Measurements from ENCODE around the gene FLT4. TPM values are rescaled to one million over a fixed set of nuclear protein-coding genes. Genes with fewer than 3 reads are reported as not detected.
"Not testable (repeated sequence)": the region's sequence is repeated elsewhere in the genome, so short reads cannot be mapped to it uniquely, and the experiment has no call there.

Gene FLT4
- total RNA-seq, 2 experiments from 2014 or later, result 1.7 to 2.8 TPM

DNA sequence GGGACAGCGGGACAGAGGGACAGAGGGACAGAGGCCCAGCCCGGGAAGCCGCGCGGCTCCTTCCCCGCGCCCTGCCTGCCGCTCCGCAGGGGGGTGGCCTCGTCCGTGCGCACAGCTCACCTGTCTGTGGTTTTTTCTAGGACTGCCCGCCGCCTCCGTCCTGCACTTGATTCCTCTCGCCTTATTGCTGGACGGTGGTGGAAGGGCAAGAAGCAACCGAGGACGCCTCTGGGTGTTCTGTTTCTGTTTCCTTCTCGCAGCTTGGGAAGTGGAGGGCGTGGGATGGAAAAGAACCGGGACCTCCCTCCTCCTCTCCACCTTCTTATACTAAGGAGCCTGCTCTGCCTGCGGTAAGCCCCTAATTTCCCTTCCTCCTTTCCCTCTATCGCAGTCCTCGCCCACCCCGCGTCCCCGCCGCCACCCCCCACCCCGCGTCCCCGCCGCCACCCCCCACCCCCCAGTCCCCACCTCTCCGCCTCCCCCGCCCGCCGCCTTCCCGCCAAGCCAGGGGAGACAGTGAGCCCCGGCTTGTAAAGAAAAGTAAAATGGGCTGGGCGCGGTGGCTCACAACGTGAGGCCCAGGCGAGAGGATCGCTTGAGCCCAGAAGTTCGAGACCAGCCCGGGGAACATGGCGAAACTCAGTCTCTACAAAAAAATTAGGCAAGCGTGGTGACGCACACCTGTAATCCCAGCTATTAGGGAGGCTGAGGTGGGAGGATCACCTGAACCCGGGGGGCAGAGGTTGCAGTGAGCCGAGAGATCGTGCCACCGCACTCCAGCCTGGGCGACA lies 9.6 kb upstream of the FLT4 start:
- Mint-ChIP-seq H3K9me3 (ENCODE audit: low read depth) (no peaks in the 10 kb centered on the region), H3K27ac (no peak overlapping the region), H3K27me3 (peaks cover 45% of the 10 kb centered on the region), H3K36me3 (no peaks in the 10 kb centered on the region), H3K4me1 (peaks cover 2% of the 10 kb centered on the region), H3K4me3 (no peak overlapping the region)
- no peak for ATAC-seq
- DNase-seq, result no peak
- CTCF ChIA-PET, result interaction anchor here (1.3 kb wide), 1 partner anchor 14 kb away, joined by 3 read pairs; no protein-coding TSS in a partner anchor

DNA sequence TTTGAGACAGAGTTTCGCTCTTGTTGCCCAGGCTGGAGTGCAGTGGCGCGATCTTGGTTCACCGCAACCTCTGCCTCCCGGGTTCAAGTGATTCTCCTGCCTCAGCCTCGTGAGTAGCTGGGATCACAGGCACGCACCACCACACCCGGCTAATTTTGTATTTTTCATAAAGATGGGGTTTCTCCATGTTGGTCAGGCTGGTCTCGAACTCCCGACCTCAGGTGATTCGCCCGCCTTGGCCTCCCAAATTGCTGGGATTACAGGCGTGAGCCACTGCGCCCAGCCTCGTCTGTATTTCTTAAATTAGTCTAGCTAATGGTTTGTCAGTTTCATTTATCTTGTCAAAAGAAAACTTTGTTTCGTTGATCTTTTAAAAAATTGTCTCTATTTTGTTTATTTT lies 5.8 kb upstream of the FLT4 start:
- ATAC-seq; H3K36me3 Mint-ChIP-seq; DNase-seq; H3K9me3 Mint-ChIP-seq (ENCODE audit: low read depth); H3K27ac Mint-ChIP-seq; H3K4me1 Mint-ChIP-seq; CTCF ChIA-PET; H3K4me3 Mint-ChIP-seq: not testable (repeated sequence)
- H3K27me3 Mint-ChIP-seq, result peaks cover 57% of the 10 kb centered on the region

DNA sequence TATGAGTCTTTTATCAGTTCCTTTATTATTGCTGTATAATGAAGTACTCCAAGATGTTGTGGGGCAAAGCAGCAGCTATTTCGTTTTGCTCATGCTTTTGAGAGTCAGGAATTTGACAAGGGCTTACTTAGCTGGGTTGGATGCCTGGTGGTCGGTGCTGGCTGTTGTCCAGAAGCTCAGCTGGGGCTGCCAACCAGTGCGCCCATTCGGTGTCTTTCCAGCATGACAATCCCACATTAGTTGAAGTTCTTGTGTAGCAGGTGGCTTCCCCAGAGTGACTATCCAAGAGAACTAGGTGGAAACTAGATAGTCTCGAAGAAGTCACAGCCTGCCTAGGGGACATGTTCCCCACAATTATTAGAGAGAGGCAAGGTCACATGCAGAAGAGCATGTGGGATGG lies 3.4 kb upstream of the FLT4 start:
- no peak for DNase-seq
- ATAC-seq, result no peak
- Mint-ChIP-seq H3K27me3 (peaks cover 59% of the 10 kb centered on the region), H3K27ac (no peak overlapping the region), H3K36me3 (no peaks in the 10 kb centered on the region), H3K4me3 (no peak overlapping the region), H3K4me1 (peaks cover 9% of the 10 kb centered on the region), H3K9me3 (ENCODE audit: low read depth) (no peaks in the 10 kb centered on the region)
- CTCF ChIA-PET, result no interaction called here

DNA sequence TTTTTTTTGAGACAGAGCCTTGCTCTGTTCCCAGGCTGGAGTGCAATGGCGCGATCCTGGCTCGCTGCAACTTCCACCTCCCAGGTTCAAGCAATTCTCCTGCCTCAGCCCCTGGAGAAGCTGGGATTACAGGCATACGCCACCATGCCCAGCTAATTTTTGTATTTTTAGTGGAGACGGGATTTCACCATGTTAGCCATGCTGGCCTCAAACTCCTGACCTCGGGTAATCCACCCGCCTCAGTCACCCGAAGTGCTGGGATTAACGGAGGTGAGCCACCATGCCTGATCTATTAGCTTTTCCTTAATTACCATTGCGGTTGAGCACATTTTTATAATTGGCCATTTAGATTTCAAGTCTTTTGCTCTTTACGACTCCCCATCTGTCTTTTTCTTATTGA lies 2.9 kb upstream of the FLT4 start:
- CTCF ChIA-PET, result interaction anchor here (2.1 kb wide), 1 partner anchor 66 kb away, joined by 12 read pairs; no protein-coding TSS in a partner anchor
- no peak for DNase-seq
- Mint-ChIP-seq H3K9me3 (ENCODE audit: low read depth) (no peaks in the 10 kb centered on the region), H3K4me1 (peaks cover 9% of the 10 kb centered on the region), H3K27ac (no peak overlapping the region), H3K36me3 (no peaks in the 10 kb centered on the region), H3K27me3 (peaks cover 63% of the 10 kb centered on the region), H3K4me3 (no peak overlapping the region)
- ATAC-seq, result no peak

DNA sequence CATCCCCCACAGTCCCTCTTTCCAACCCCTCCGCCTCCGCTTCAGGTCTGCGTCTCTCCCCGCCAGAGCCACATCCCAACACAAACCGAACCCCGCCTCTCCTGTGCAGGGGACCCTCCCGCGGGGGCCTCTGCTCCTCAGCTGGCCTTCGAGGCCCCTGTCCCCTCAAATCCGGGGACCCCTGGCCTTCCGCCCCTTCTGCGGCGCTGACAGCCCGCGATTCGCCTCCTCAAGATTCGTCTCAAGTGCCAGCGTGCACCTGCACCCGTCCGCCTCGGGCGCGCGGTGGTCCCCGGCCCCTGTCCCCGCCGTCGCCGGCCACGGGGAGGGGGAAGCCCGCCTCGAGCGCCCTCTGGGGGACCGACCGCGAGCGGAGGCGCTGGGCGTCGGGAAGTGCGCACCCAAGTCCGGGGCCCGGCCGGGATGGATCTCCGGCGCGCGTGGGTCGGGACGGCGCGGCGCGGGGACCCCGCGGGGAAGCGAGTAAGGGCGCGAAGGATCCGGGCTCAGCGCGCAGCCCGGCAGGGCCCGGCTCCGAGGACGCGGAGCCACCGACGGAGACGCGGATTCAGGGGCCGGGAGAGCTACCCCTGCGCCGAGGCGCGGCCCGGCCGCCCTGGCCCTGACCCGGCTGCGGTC lies 623 bp downstream of the FLT4 start:
- H3K4me3 Mint-ChIP-seq, result peak overlapping the region; percentile 41
- H3K27me3 Mint-ChIP-seq, result peaks cover 52% of the 10 kb centered on the region
- H3K4me1 Mint-ChIP-seq, result peaks cover 9% of the 10 kb centered on the region
- H3K9me3 Mint-ChIP-seq (ENCODE audit: low read depth), result no peaks in the 10 kb centered on the region
- ATAC-seq (peak; percentile 37), DNase-seq (no peak)
- CTCF ChIA-PET, result interaction anchor here (0.9 kb wide), 1 partner anchor 20 kb away, joined by 3 read pairs; no protein-coding TSS in a partner anchor
- no peaks in the 10 kb centered on the region for H3K36me3 Mint-ChIP-seq
- no peak overlapping the region for H3K27ac Mint-ChIP-seq

DNA sequence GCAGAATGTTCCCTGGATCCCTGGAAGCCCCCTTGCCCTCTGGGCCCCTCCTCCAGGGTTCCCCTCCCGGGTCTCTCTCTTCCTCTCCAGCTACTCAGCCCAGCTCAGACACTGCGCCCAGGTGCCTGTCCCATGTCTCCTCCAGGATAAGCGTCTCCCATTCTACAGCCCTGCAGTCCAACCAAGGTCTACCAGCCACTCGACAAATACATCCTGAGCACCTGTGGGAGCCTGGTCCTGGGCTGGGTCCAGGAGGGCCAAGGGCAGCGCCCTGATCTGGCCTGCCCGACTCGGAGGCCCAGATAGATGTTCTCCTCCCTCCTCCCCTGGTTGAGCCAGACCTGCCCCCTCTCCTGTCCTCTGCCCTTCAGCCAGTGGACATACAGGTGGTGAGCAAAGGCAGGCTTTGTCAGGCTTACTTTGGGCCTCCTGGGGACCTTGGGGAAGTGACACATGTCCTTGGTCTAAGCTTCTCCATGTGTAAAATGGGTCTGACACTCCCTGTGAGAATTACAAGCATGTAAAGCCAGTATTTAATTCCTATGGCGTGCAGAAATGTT lies 1.4 kb downstream of the FLT4 start:
- CTCF ChIA-PET, result interaction anchor here (0.7 to 0.9 kb wide), 3 partner anchors 21 to 42 kb away, joined by 3 read pairs; no protein-coding TSS in a partner anchor
- peak overlapping the region; percentile 41 for H3K4me3 Mint-ChIP-seq
- no peaks in the 10 kb centered on the region for H3K9me3 Mint-ChIP-seq (ENCODE audit: low read depth)
- H3K4me1 Mint-ChIP-seq, result peaks cover 9% of the 10 kb centered on the region
- no peaks in the 10 kb centered on the region for H3K36me3 Mint-ChIP-seq
- DNase-seq (no peak), ATAC-seq (no peak)
- no peak overlapping the region for H3K27ac Mint-ChIP-seq
- H3K27me3 Mint-ChIP-seq, result peaks cover 51% of the 10 kb centered on the region

DNA sequence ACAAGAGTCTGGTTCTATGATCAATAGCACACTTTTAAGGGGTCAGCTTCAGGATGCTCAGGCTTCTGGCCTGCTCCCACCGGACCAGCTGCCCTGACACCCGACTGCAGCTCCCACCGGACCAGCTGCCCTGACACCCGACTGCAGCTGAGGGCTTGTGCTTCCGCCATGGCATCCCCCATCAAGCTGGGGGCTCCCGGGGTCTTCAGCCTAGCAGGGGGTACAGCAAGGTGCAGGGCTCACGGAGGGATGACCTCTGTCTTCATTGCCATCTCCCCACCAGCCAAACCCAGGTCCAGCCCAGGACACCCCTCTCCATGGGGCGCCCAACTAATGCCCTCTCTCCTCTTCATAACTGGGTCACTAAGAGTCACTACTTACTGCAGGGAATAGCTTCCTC lies 1.9 kb downstream of the FLT4 start:
- no peak for DNase-seq
- H3K27me3 Mint-ChIP-seq, result peaks cover 46% of the 10 kb centered on the region
- peaks cover 9% of the 10 kb centered on the region for H3K4me1 Mint-ChIP-seq
- H3K9me3 Mint-ChIP-seq (ENCODE audit: low read depth), result no peaks in the 10 kb centered on the region
- no peak overlapping the region for H3K27ac Mint-ChIP-seq
- ATAC-seq, result no peak
- CTCF ChIA-PET, result interaction anchor here (0.7 to 0.8 kb wide), 2 partner anchors 31 to 41 kb away, joined by 3 read pairs; no protein-coding TSS in a partner anchor
- H3K36me3 Mint-ChIP-seq, result no peaks in the 10 kb centered on the region
- no peak overlapping the region for H3K4me3 Mint-ChIP-seq

DNA sequence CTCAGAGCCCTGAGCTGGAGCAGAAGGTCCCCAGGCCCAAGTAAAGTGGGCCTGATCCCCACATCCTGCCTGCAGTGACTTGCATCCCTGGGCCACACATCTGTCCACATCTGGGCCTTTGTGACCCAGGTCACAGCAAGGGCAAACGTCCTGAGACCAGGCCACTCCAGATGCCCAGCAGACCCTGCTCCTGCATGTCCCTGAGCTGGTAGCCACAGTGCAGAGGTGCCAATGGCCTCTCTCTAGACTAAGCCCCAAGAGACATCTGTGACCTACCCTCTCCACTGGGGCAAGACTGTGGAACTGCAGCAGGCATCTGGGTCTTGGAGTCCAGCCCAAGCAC lies 2.5 kb downstream of the FLT4 start:
- Mint-ChIP-seq H3K4me1 (peaks cover 9% of the 10 kb centered on the region), H3K36me3 (no peaks in the 10 kb centered on the region), H3K27me3 (peaks cover 41% of the 10 kb centered on the region), H3K27ac (no peak overlapping the region), H3K9me3 (ENCODE audit: low read depth) (no peaks in the 10 kb centered on the region), H3K4me3 (no peak overlapping the region)
- DNase-seq (no peak), ATAC-seq (no peak)
- CTCF ChIA-PET, result no interaction called here

DNA sequence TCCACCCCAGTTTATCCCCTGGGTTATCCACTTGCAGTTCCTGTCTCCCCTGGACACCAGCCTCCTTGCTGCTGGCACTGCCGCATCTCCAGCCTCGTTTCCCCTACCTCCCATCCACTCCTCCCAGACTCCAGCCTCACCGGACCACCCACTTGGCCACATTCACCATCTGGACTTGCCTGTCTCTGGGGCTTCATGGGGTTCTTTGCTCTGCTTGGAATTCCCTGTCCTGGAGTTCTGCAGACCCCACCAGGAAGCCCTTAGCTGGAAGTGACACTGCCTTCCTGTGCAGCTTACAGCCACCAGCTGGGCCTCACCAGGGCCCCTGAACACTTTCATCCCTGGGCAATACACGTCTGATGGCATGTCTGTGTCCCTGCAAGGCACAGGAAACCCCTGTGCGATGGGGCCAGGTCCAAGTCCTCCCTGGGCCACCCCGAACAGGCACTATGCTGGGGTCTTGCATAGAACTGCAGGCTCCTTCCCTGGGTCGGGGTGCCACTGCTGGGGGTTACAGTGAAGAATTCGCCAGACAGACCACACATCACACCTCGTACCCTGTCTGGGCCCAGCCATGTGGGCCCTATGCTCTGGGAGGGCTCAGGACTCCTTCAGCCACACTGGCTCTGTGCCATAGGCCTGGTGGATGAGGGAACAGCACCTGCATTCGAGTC lies 3.0 kb downstream of the FLT4 start:
- no peak for DNase-seq
- Mint-ChIP-seq H3K4me3 (no peak overlapping the region), H3K9me3 (ENCODE audit: low read depth) (no peaks in the 10 kb centered on the region), H3K27ac (no peak overlapping the region), H3K27me3 (peaks cover 36% of the 10 kb centered on the region), H3K36me3 (no peaks in the 10 kb centered on the region), H3K4me1 (peaks cover 9% of the 10 kb centered on the region)
- CTCF ChIA-PET, result no interaction called here
- ATAC-seq, result no peak

DNA sequence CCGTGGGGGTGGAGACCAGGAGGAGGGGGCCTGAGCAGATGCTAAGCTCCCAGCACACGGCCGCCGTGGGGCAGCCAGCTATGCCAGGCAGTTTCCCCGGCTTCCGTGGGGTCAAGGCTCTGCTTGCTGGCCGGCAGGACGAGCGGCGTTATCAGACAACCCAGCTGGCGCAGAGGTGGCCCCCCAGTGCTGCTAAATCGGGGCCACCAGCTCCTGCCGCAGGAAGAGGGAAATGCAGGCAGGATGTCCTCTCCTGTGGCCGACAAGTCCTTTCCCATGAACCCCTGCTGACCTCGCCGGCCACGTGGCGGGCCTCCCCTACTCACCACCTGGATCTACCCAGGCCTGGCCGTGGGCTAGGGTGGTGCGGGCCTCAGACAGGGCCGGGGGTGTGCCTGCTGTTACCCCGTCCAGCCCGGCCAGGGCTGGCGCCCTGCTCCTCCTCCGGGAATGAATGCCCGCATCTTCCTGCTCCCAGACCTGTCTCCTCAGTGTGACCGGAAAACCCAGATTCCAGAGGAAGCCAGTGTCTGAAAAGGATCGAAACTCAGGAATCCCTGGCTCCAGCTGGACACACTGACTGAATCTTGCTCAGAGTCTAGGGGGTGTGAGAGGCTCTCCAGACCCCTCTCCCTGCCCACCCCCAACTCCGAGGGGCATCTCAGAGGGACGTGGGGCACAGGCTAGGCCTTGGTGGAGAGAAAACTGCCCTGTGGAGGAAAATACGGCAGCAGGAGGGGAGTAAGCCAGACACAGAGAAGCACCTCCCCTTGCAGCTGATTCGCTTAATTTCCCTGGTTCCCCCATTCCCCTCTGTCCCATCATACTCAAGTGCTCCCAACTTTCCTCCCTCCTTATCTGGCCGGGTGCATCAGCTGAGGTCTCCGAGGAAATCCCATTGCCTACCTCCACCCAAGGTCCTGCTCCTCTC lies 3.9 kb downstream of the FLT4 start:
- Mint-ChIP-seq H3K4me3 (no peak overlapping the region), H3K36me3 (no peaks in the 10 kb centered on the region), H3K27me3 (peaks cover 27% of the 10 kb centered on the region), H3K4me1 (peaks cover 9% of the 10 kb centered on the region), H3K9me3 (ENCODE audit: low read depth) (no peaks in the 10 kb centered on the region), H3K27ac (no peak overlapping the region)
- DNase-seq, result no peak
- no peak for ATAC-seq
- CTCF ChIA-PET, result no interaction called here

DNA sequence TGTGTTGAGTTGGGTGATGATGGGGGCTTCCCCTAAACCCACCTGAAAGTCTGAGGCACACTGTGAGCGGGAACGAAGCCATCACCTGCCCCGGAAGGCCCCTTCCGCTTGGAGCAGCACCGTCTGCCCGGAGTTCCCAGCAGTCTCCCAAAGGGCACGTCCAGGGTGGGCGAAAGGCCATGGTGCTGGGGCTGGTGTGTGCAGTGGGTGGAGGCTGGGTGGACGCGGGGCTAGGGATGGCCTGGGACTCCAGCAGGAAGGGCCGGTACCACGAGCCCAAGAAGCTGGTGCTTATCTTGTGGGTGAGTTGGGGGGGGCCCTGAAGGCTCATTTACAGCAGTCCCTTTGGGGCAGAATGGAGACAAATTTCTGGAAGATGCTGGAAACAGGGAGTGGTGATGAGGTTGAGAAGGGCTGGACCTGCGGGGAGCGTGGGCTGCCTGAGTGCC lies 4.6 kb downstream of the FLT4 start:
- Mint-ChIP-seq H3K4me3 (no peak overlapping the region), H3K4me1 (peaks cover 4% of the 10 kb centered on the region), H3K9me3 (ENCODE audit: low read depth) (no peaks in the 10 kb centered on the region), H3K36me3 (no peaks in the 10 kb centered on the region), H3K27me3 (peaks cover 20% of the 10 kb centered on the region), H3K27ac (no peak overlapping the region)
- DNase-seq (no peak), ATAC-seq (no peak)
- CTCF ChIA-PET, result no interaction called here

DNA sequence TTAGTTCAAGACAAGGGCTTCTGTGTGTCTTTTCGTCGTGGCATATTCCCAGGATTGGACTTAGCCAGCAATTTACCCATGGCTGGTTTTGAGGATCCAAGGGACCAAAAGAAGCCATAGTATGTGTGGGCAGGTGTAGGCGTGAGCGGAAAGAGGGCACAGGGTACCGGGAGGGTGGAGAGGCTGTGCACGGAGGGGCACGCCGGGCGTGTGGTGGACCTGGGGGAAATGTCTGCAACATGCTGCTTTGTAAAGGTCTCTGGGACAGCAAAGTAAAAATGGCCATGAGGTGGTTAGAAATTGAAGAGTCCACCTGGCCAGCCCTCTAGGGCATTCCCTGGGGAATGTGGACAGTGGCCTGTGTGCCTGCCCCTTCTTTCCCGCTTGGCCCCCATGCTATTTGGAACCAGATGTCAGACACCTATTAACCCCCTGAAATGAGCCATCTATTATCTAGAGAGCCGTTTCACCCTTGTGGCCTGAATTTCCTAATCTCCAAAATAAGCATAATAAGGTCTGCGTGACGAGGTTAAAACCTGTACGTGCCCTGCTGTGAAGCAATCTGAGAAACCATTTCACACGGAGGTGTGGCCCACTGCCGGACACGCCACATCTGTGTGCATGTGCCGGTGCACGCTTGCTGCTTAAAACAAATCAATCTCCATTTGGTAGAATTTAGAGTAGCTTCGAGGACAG lies 5.1 kb downstream of the FLT4 start:
- DNase-seq (no peak), ATAC-seq (no peak)
- Mint-ChIP-seq H3K9me3 (ENCODE audit: low read depth) (no peaks in the 10 kb centered on the region), H3K4me1 (peaks cover 4% of the 10 kb centered on the region), H3K36me3 (no peaks in the 10 kb centered on the region), H3K27me3 (peaks cover 18% of the 10 kb centered on the region), H3K4me3 (no peak overlapping the region), H3K27ac (no peak overlapping the region)
- CTCF ChIA-PET, result no interaction called here
